HG02678 (cell line): ENCODE results near the gene ZBED4.

Experiments used
- ATAC-seq: cut with Tn5 transposase; IDR thresholded peaks from one replicate; pipeline ENCODE4 v1.9.1; 2021; ENCODE audit warnings: mild to moderate bottlenecking, moderate library complexity; ENCODE audit not compliant: unreplicated experiment

The ZBED4 gene

GRCh38 chr22:49853981-49854831, 562 bp downstream of the ZBED4 start:
- peak; percentile 35 for ATAC-seq

GRCh38 chr22:49855251-49855911, 1.7 kb downstream of the ZBED4 start:
- ATAC-seq: no peak

GRCh38 chr22:49856343-49856742, 2.7 kb downstream of the ZBED4 start:
- no peak for ATAC-seq

DNA sequence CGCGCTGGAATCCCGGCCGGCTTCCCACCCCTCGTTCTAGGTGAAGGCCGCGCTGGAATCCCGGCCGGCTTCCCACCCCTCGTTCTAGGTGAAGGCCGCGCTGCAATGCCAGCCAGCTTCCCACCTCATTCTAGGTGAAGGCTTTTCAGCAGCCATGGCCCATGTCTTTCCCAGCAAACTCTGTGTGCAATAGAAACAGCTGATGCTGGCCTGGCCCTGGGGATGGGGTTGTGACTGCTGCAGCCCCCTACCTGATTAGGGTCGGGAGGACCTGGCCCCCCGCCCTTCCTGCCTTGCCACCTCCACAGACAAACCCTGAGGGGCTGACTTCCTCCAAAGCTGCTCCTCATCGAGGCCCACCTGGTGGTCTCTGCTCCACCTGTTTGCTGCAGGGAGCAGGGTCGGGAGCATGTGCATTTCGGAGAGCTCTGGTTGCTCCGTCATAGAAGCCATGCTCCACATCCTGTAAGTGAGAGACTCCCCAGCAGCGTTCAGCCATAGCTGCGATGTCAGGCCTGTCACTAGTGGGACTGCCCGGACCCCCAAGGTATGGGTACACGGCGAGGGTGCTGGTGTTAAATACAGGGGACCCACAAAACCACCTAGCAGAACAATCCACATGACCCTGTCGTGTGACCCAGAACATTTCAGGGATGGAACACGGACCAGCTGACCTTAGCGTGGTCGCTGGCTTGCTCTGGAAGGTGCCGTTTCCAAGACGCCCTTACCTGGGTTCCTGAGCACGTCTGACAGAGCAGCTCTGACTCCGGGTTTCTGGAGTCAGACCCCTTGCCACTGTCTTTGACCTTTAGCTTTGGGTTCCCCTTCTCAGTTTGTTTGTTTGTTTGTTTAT, 3.3 kb downstream of the ZBED4 start:
- no peak for ATAC-seq

GRCh38 chr22:49858827-49859226, 5.2 kb downstream of the ZBED4 start:
- no peak for ATAC-seq

GRCh38 chr22:49861642-49862495, 8.2 kb downstream of the ZBED4 start:
- no peak for ATAC-seq

GRCh38 chr22:49862496-49862776, 8.8 kb downstream of the ZBED4 start:
- no peak for ATAC-seq

- no peak for ATAC-seq
These were observed 10.3 kb downstream of the ZBED4 start for GRCh38 chr22:49863931-49864330.

DNA sequence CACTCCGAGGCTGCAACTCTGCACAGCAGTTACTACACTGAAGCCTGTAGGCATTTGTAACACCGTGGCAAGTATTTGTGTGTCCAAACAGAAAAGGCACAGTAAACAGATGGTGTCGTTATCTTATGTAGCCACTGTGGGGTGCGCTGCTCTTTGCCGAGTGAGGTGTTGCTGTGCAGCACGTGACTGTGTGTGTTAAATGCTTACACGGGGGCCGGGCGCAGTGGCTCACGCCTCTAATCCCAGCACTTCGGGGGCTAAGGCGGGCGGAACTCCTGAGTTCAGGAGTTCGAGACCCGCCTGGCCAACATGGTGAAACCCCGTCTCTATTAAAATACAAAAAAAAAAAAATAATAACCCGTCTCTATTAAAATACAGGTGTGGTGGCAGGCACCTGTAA, 11.5 kb downstream of the ZBED4 start:
- ATAC-seq: no peak

GRCh38 chr22:49866134-49866533, 12.5 kb downstream of the ZBED4 start:
- no peak for ATAC-seq

- no peak for ATAC-seq
These were observed 13.0 kb downstream of the ZBED4 start for GRCh38 chr22:49866646-49867045.

DNA sequence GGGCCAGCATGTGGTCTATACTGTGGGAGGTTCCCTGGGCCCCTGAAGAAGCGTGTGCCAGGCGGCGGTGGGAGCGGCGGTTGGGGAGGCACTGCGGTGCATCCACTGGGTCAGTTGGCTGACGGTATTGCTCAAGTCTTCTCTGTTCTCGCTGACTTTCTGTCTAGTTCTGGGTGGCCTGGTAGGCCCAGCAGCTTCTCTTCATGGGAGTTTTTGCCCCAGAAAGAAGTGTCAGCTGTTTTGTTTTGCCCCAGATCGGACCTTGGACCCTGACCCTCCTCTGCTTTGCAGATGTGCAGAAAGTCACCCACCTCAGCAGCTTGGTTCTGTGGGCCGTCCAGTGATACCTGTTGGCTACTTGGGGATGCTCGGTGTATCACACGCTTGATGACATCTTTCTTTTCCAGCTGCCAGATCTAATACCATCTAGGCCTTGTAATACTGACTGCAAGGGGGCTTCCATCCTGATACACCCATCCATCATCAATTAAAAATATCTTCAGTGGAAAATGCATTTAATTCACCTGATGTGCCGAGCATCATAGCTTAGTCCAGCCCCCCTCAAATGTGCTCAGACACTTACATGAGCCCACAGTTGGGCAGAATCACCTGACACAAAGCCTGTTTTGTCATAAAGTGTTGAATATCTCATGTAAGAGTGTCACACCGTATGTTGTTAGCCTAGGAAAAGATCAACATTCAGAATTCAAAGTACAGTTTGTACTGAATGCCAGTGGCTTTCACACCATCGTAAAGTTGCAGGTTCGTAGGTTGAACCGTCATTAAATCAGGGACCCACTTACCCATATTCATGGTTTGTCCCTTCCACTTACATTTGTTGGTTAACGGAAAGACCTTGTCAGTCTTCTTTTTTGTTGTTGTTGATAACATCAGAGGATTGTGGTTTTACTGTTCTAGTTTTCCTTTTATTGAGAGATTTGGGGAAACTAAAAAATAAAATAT, 13.9 kb downstream of the ZBED4 start:
- no peak for ATAC-seq

DNA sequence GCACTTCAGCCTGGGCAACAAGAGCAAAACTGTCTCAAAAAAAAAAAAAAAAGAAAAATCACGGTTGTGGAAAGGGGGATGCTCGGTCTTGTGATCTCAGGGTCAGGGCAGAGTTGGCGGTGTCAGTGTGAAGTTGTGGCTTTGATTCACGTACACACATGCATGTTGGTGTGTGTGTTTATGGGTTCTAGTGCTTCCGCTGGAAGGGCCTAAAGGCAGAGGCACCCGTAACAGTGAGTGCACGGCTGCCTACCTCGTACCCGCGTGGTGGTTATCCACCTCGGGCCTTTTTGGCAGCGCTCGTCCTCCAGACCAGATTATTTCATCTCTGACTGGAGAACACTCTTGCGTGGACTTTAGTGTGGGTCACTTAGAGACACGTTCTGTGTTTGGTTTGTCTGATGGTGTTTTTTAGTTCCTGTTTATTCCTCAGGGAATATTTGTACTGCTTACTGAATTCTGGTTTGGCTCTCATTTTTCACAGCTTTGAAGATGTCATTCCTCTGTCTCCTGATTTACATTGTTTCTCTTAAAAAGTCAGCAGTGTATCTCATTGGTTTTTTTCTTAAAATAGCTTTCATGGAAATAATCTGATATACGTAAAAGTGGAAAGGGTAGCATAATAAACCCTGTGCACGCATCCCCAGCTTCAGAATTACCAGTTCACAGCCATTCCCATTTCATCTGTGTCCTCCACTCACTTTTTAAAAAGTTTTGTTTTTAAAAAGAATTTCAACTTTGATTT, 15.6 kb downstream of the ZBED4 start:
- ATAC-seq: no peak

DNA sequence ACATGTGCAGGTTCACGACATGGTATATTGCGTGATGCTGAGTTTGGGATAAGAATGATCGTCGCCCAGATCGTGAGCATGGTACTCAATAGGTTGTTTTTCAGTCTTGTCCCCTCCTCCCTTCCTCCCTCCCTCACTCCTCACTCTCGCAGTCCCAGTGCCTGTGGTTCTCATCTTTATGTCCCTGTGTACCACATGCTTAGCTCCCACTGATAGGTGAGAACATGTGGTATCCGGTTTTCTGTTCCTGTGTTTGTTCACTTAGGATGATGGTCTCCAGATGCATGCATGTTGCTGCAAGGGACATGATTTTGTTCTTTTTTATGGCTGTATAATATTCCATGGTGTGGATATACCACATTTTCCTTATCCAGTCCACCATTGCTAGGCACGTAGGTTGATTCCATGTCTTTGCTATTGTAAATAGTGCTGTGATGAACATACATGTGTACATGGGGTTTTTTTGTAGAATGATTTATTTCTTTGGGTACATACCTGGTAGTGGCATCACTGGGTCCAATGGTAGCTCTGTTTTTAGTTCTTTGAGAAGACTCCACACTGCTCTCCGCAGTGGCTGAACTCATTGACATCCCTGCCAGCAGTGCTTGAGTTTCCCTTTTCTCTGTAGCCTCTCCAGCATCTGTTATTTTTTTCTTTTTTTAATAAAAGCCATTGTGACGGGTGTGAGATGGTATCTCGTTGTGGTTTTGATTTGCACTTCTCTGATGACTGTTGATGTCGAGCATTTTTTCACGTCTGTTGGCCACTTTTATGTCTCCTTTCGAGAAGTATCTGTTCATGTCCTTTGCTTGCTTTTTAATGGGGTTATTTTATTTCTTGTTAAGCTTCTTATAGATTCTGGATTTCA, 16.4 kb downstream of the ZBED4 start:
- no peak for ATAC-seq

- no peak for ATAC-seq
These were observed 17.8 kb downstream of the ZBED4 start for GRCh38 chr22:49871482-49871881.

DNA sequence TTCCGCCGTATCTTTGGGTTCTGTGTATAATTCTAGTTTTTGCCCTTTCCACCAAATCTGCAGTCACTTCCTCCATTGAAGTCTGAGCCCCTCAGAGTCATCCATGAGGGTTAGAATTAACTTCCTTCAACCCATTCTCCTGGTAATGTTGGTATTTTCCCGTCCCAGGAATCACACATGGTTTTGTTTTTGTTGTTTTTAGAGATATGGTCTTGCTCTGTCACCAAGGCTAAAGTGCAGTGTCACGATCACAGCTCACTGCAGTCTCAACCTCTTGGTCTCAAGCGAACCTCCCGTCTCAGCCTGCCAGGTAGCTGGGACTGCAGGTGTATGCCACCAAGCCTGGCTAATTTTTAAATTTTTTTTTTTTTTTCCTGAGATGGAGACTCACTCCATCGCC, 18.7 kb downstream of the ZBED4 start:
- no peak for ATAC-seq

GRCh38 chr22:49873228-49873940, 19.7 kb downstream of the ZBED4 start:
- no peak for ATAC-seq
